Peyer's patch (tissue), 4 donors: Measurements from ENCODE around the gene EPHA2.

Source experiments
- CTCF ChIP-seq, 6 experiments: fragments of 450-650 bp in 4 of 6; fragments of 200-600 bp in 2 of 6; sonication (generic) in 1 of 6; IDR thresholded peaks; one replicate each; pipeline ENCODE4 v1.5.1; 2017 to 2019; ENCODE audit warnings: antibody characterized with exemption in 6 of 6, mild to moderate bottlenecking in 3 of 6, moderate library complexity in 1 of 6
- POLR2A ChIP-seq, 2 donors: fragments of 450-650 bp; IDR thresholded peaks; one replicate each; pipeline ENCODE4 v1.5.1; 2017; ENCODE audit warnings: antibody characterized with exemption in 2 of 2, mild to moderate bottlenecking in 2 of 2, moderate library complexity in 2 of 2

DNA sequence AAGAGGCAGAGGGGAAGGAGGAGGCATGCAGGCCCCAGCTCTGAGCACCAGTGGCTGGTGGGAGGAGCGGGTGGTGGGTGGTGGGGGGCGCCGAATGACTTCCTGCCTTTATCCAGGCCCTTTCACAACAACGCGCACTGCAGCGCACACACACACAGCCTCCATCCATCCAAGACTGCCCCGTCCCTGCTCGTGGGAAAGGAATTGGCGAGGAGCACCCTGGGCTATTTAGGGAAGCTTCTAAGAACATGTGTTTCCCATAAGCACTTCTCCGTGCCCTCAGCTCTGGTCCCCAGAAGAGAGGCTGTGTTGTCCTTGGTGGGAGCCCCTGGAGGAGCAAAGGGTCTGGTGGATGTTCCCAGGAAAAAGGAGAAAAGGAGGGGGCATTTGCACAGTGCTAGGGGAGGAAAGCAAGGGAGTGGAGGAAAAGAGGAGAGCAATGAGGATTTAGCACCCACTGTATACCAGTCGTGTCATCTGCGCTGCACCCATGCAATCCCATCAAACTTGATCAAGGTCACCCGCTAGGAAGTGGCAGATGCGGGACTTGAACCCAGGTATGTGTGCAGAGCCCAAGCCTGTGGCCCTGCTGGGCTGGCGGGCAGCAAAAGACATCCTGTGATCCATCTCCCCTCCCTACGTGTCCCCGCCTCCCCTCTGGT is 28.1 kb downstream of the EPHA2 start:
- no peak for TF ChIP-seq CTCF (IDR thresholded peaks at IDR 0.05)
- TF ChIP-seq POLR2A (IDR thresholded peaks at IDR 0.05) = no peak
